ENCODE data around the gene ELOVL7.
"Not testable (repeated sequence)": the region's sequence is repeated elsewhere in the genome, so short reads cannot be mapped to it uniquely, and the experiment has no call there.

Gene ELOVL7

GRCh38 chr5:60727033-60727679 lies 116.9 kb downstream of the ELOVL7 start:
- FAIRE-seq (no peak), DNase-seq (ENCODE audit: insufficient read length, low spot score) (no peak)
- TF ChIP-seq POLR2A (IDR thresholded peaks at IDR 0.05; ENCODE audit: low read depth, low read length) (no peak), TAF1 (IDR thresholded peaks at IDR 0.05; ENCODE audit: low read depth, low read length) (no peak), PAX5 (IDR thresholded peaks at IDR 0.05; ENCODE audit: insufficient read depth, low read length, severe bottlenecking) (no peak), POLR2AphosphoS5 (IDR thresholded peaks at IDR 0.05; ENCODE audit: low read depth, low read length) (no peak), SPI1 (IDR thresholded peaks at IDR 0.05; ENCODE audit: low read depth, low read length) (no peak), POU2F2 (IDR thresholded peaks at IDR 0.05; ENCODE audit: low read depth, low read length) (no peak)

GRCh38 chr5:60724126-60724525 lies 119.9 kb downstream of the ELOVL7 start:
- DNase-seq (ENCODE audit: insufficient read length, low spot score) (no peak), FAIRE-seq (no peak)

GRCh38 chr5:60722416-60722815 lies 121.7 kb downstream of the ELOVL7 start:
- TF ChIP-seq POLR2AphosphoS5 (IDR thresholded peaks at IDR 0.05; ENCODE audit: low read depth, low read length) (no peak), POLR2A (IDR thresholded peaks at IDR 0.05; ENCODE audit: low read depth, low read length) (no peak), SPI1 (IDR thresholded peaks at IDR 0.05; ENCODE audit: low read depth, low read length) (no peak), TAF1 (IDR thresholded peaks at IDR 0.05; ENCODE audit: low read depth, low read length) (no peak), PAX5 (IDR thresholded peaks at IDR 0.05; ENCODE audit: insufficient read depth, low read length, severe bottlenecking) (no peak)
- FAIRE-seq (no peak), DNase-seq (ENCODE audit: insufficient read length, low spot score) (no peak)

More at GRCh38 chr5:60724126-60724525, 119.9 kb downstream of the ELOVL7 start:
- no peak for TF ChIP-seq PAX5 (IDR thresholded peaks at IDR 0.05; ENCODE audit: insufficient read depth, low read length, severe bottlenecking)
- TF ChIP-seq POLR2AphosphoS5 (IDR thresholded peaks at IDR 0.05; ENCODE audit: low read depth, low read length): no peak
- TF ChIP-seq POLR2A (IDR thresholded peaks at IDR 0.05; ENCODE audit: low read depth, low read length): no peak
- TF ChIP-seq POU2F2 (IDR thresholded peaks at IDR 0.05; ENCODE audit: low read depth, low read length): no peak
- TF ChIP-seq SPI1 (IDR thresholded peaks at IDR 0.05; ENCODE audit: low read depth, low read length): no peak
- TF ChIP-seq TAF1 (IDR thresholded peaks at IDR 0.05; ENCODE audit: low read depth, low read length): no peak

- no peak for DNase-seq (ENCODE audit: insufficient read length, low spot score)
Observed at GRCh38 chr5:60719329-60719728, 124.7 kb downstream of the ELOVL7 start.

GRCh38 chr5:60718166-60718892 lies 125.7 kb downstream of the ELOVL7 start:
- no peak for DNase-seq (ENCODE audit: insufficient read length, low spot score)
- no peak for TF ChIP-seq PAX5 (IDR thresholded peaks at IDR 0.05; ENCODE audit: insufficient read depth, low read length, severe bottlenecking)
- TF ChIP-seq TAF1 (IDR thresholded peaks at IDR 0.05; ENCODE audit: low read depth, low read length): no peak
- no peak for TF ChIP-seq POLR2AphosphoS5 (IDR thresholded peaks at IDR 0.05; ENCODE audit: low read depth, low read length)
- TF ChIP-seq SPI1 (IDR thresholded peaks at IDR 0.05; ENCODE audit: low read depth, low read length): no peak
- TF ChIP-seq POLR2A (IDR thresholded peaks at IDR 0.05; ENCODE audit: low read depth, low read length): no peak
- TF ChIP-seq POU2F2 (IDR thresholded peaks at IDR 0.05; ENCODE audit: low read depth, low read length): no peak
- no peak for FAIRE-seq

More at GRCh38 chr5:60719329-60719728, 124.7 kb downstream of the ELOVL7 start:
- no peak for TF ChIP-seq TAF1 (IDR thresholded peaks at IDR 0.05; ENCODE audit: low read depth, low read length)
- no peak for TF ChIP-seq PAX5 (IDR thresholded peaks at IDR 0.05; ENCODE audit: insufficient read depth, low read length, severe bottlenecking)
- no peak for TF ChIP-seq POLR2AphosphoS5 (IDR thresholded peaks at IDR 0.05; ENCODE audit: low read depth, low read length)
- TF ChIP-seq POU2F2 (IDR thresholded peaks at IDR 0.05; ENCODE audit: low read depth, low read length): no peak
- no peak for TF ChIP-seq SPI1 (IDR thresholded peaks at IDR 0.05; ENCODE audit: low read depth, low read length)
- no peak for FAIRE-seq

- DNase-seq (ENCODE audit: insufficient read length, low spot score); FAIRE-seq: not testable (repeated sequence)
Observed at GRCh38 chr5:60715201-60715928, 128.7 kb downstream of the ELOVL7 start.

GRCh38 chr5:60712950-60713349 lies 131.1 kb downstream of the ELOVL7 start:
- FAIRE-seq (no peak), DNase-seq (ENCODE audit: insufficient read length, low spot score) (no peak)
- TF ChIP-seq POLR2AphosphoS5 (IDR thresholded peaks at IDR 0.05; ENCODE audit: low read depth, low read length): no peak
- no peak for TF ChIP-seq PAX5 (IDR thresholded peaks at IDR 0.05; ENCODE audit: insufficient read depth, low read length, severe bottlenecking)

- not testable (repeated sequence) for FAIRE-seq; DNase-seq (ENCODE audit: insufficient read length, low spot score)
Observed at GRCh38 chr5:60711892-60712291, 132.2 kb downstream of the ELOVL7 start.

GRCh38 chr5:60710362-60710761 lies 133.7 kb downstream of the ELOVL7 start:
- no peak for TF ChIP-seq POLR2AphosphoS5 (IDR thresholded peaks at IDR 0.05; ENCODE audit: low read depth, low read length)
- DNase-seq (ENCODE audit: insufficient read length, low spot score) (no peak), FAIRE-seq (no peak)

- TF ChIP-seq POLR2A (IDR thresholded peaks at IDR 0.05; ENCODE audit: low read depth, low read length) (no peak), POU2F2 (IDR thresholded peaks at IDR 0.05; ENCODE audit: low read depth, low read length) (no peak), TAF1 (IDR thresholded peaks at IDR 0.05; ENCODE audit: low read depth, low read length) (no peak), SPI1 (IDR thresholded peaks at IDR 0.05; ENCODE audit: low read depth, low read length) (no peak), PAX5 (IDR thresholded peaks at IDR 0.05; ENCODE audit: insufficient read depth, low read length, severe bottlenecking) (no peak), POLR2AphosphoS5 (IDR thresholded peaks at IDR 0.05; ENCODE audit: low read depth, low read length) (no peak)
- FAIRE-seq: no peak
- no peak for DNase-seq (ENCODE audit: insufficient read length, low spot score)
Observed at GRCh38 chr5:60705144-60705543, 138.9 kb downstream of the ELOVL7 start.

Data from GM12891 (cell line).